HG02623 (cell line): ENCODE results near the gene FMO2.

ENCODE experiments used
- ATAC-seq: cut with Tn5 transposase; IDR thresholded peaks from one replicate; pipeline ENCODE4 v1.9.1; 2021; ENCODE audit warnings: moderate library complexity; ENCODE audit not compliant: unreplicated experiment

The FMO2 gene

GRCh38 chr1:171185091-171185490 is at the start of gene FMO2:
Gene FMO2 (plus strand): TSS chr1:171185300. CDS start chr1:171185714, 414 bp downstream.
- no peak for ATAC-seq

DNA sequence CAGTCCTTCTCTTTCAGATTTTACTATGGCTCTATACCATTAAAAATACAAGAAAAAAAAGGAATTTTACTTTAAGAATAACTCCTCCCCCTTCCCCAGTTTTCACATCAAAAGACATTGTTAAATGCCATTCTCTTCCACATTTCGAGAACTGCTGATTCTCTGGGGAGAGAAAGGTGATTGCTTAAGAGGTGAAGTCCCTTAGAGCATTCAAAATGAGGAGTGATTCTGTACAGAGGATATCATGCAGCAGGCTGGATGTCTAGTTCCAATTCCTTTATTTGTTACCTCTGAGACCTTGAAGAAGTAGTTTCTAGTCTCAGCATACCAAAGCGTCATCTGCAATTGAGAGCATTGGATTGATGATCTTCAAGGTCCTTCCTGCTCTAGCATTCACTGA is 47.5 kb upstream of the FMO2 start:
- ATAC-seq, result no peak

GRCh38 chr1:171138980-171139379 is 46.1 kb upstream of the FMO2 start:
- no peak for ATAC-seq

DNA sequence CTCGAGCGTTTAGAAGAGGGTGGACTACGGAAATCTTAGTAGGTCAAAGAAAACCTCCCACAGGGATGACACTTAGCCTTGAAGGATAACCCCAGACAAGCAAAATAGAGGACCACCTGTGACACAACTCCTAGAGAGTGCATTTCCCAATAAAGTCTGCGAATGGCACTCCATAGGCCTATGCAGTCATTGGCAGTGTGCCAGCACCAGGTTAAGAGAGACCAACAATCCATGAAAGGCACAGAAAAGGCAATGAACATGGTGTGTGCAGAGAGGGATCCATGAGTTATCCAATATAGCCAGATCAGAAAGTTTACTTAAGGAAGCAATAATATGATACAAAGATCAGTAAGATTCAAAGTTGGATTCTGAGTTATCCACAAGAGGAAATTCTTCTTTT is 45.2 kb upstream of the FMO2 start:
- no peak for ATAC-seq

DNA sequence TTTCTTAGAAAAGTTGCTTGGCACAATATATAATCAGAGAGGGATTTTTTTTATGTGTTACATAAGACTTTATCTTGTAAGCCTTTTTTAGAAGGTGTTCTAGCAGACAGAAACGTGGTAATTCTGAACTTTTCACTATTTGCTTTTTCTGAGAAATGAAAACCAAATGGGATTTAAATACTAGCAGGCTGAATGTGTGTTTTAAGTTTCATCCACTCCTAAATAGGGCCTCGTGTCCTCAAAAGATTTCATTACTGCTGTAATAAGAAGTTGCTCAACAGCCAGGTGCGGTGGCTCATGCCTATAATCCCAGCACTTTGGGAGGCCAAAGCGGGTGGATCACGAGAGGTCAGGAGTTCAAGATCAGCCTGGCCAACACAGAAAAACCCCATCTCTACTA is 44.7 kb upstream of the FMO2 start:
- ATAC-seq, result no peak

GRCh38 chr1:171140956-171141687 is 44.0 kb upstream of the FMO2 start:
- ATAC-seq, result no peak

DNA sequence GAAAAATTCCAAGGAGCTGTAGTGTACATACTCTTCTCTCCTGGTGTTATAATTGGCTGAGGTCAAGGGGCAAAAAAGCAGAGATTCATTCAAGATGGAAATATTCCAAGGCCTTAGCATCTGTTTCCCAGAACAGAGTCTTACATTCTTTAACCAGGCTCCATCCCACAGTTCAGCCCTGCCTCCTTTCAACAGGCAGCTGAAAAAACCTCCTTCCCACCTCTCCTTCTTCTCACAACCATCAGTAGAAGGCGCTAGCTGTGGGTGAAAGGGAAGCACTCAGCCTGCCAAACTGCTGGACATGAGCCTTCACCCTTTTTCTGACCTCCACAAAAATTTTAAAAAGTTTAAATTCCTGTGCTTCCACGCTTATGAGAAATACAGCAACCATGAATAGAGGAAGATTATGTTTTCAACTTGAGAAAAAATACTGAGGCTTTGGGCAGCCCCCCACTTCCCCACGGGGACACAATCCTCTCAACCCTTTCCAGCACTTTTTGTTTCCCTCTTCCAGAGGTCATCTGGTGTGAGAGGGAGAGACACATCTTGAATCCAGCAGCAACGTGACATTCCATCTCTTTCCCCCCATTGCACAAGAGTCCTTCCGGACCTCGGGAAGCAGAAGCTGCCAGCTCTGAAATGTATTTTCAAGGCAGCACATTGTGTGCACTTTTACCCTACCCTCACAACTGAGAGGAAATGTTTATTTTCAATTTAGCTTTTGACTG is 43.2 kb upstream of the FMO2 start:
- no peak for ATAC-seq

- ATAC-seq, result no peak
Observed at GRCh38 chr1:171142416-171143385, 42.4 kb upstream of the FMO2 start.

DNA sequence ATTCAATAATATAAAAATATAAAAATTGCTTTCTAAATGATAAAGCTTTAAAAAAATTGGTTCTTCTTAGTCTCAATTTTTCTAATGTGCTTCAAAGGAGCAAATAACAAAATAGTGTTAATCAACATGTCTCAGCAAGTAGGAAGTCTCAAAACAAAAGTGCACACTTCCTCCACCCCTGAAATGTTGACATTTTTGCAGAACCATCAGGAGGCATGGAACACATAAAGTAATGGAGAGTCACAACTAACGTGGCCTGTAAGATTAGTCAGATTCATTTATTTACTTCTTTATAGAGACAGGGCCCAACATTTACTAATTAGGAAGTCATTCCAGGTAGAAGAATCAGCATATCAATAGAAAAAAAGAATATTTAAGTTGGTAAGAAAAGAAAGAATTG is 34.9 kb upstream of the FMO2 start:
- ATAC-seq, result no peak

DNA sequence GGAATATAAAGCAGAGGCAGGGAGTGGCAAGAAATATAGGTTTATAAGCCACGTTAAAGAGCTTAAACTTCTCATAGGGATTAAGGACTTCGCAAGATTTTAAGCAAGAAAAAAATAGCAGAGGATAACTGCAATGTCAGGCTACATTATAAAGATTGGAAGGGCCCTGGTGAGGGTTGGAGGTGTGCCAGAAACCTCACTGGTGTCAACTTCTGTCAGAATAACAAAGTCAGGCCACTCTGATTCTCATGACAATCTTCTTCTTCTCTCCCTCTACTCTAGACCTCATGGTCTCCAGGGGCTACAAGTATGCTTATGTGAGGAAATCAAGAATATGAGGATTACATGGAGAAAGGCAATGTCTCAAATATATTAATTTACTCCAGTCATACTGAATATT is 32.6 kb upstream of the FMO2 start:
- no peak for ATAC-seq

DNA sequence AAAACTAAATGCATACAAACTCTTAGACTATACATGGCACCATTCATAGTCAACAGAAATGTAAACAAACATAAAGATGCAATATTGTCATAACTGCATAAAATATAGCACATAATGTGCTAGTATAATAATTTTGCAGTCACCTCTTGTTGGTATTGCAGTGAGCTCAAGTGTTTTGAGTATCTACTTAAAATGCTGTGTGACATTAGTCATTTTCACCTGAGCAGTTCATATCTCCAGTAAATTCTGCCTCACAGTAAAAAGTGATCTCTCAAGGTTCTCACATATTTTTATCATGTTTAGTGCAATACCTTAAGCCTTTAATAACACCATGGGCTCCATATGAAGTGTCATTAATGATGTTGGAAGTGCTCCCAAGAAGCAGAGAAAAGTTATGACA is 29.6 kb upstream of the FMO2 start:
- ATAC-seq, result no peak

- no peak for ATAC-seq
Observed at GRCh38 chr1:171158096-171158495, 27.0 kb upstream of the FMO2 start.

GRCh38 chr1:171158551-171158950 is 26.5 kb upstream of the FMO2 start:
- no peak for ATAC-seq

GRCh38 chr1:171159148-171159547 is 26.0 kb upstream of the FMO2 start:
- no peak for ATAC-seq

DNA sequence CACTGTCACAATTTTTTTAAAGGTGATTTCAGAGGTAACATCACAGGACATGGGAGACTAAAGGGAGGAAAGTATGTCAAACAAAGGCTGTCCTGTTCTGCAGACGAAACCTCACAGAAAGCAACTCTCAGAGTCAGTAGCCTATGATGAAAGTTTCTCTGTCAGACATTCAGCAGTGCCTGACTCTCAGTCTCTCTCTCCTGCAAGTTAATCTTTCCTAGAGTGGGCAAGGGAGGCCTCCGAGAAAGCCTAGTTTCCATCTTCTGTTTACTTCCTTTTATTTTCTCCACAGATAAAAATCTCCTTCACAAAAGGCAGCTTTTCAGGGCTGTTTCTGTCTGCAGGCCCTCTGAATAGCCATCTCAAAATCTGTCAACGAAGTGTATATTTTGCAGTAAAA is 24.9 kb upstream of the FMO2 start:
- no peak for ATAC-seq

DNA sequence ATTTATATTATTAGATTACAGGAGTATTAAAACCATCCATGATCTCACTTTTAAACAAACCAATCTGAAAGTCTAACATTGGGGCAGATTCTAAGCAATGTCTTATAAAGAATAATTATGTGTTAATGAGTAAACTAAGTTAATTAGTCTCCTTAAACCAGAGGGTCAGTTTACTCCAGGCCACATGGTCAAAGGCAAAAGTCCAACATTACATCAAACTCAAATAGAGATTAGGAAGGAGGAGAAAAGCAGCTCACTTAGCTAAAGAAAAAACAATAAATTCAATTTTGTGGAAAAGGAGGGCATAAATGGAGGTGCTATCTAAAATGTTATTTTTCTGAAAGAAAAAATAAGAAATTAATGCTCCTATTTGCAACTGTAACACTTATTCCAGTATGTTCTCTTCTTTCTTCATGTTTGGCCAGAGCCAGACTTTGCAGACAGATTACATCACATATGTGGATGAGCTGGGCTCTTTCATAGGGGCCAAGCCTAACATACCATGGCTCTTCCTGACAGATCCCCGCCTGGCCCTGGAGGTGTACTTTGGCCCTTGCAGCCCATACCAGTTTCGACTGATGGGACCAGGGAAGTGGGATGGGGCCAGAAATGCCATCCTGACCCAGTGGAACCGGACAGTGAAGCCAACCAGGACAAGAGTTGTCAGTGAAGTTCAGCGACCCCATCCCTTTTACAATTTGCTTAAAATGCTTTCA is 24.3 kb upstream of the FMO2 start:
- ATAC-seq, result no peak

GRCh38 chr1:171161431-171161830 is 23.7 kb upstream of the FMO2 start:
- no peak for ATAC-seq

DNA sequence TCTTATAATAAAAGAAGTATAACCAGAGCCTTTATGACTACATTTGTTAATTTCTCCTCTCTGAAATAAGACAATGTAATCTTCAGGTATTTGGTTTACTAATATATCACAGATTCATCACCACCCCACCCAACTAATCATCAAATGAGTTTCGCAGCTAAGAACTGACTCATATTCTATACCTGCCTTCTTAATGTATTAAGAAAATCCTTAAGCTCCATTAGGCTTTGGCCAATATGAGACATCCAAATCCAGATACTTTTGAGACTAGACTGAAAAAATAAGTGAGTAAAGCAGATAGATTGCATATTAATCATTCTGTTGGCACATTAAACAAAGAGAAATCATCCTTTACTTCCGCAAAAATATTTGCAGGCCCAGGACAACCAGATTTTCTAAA is 18.7 kb upstream of the FMO2 start:
- no peak for ATAC-seq

GRCh38 chr1:171167785-171168184 is 17.3 kb upstream of the FMO2 start:
- no peak for ATAC-seq

GRCh38 chr1:171172471-171172870 is 12.6 kb upstream of the FMO2 start:
- ATAC-seq, result no peak

DNA sequence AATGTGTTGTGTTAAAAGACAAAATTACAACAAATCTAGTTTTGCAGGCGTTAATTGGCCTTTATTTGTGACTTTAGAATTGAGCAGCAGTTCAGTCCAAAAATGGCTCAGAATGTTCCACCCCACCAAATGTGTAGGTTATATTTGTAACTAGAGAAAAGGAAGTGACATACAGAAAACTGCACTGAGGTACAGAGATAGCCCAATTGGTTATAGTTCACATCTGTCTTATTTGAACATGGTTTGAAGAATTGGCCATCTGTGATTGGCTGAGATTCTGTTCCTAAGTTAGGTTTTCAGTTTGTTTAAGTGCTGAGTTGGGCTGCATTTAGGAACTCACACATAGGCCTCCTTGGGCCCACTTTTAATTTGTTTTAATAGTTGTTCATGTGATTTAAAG is 12.0 kb upstream of the FMO2 start:
- ATAC-seq, result no peak
